Ishikawa (cell line): ENCODE measurements around the gene LNPEP.

Source experiments
- CEBPB ChIP-seq: IDR thresholded peaks from 2 replicates; pipeline ENCODE4 v1.6.1; 2012
- CREB1 ChIP-seq: IDR thresholded peaks from 2 replicates; pipeline ENCODE4 v1.6.1; 2012; ENCODE audit warnings: low read depth
- EP300 ChIP-seq: IDR thresholded peaks from 2 replicates; pipeline ENCODE4 v1.6.1; 2012; ENCODE audit warnings: borderline replicate concordance
- RAD21 ChIP-seq: IDR thresholded peaks from 2 replicates; pipeline ENCODE4 v1.6.1; 2012; ENCODE audit warnings: low read depth
- TAF1 ChIP-seq: IDR thresholded peaks from 2 replicates; pipeline ENCODE4 v1.6.1; 2012; ENCODE audit warnings: low read depth, mild to moderate bottlenecking
- TCF12 ChIP-seq: IDR thresholded peaks from 2 replicates; pipeline ENCODE4 v1.6.1; 2012; ENCODE audit warnings: low read depth
- TEAD4 ChIP-seq: IDR thresholded peaks from 2 replicates; pipeline ENCODE4 v1.6.1; 2012
- YY1 ChIP-seq: IDR thresholded peaks from 2 replicates; pipeline ENCODE4 v1.6.1; 2012; ENCODE audit warnings: low read depth
- ZBTB7A ChIP-seq: IDR thresholded peaks from 2 replicates; pipeline ENCODE4 v1.6.1; 2012; ENCODE audit warnings: low read depth
- TF ChIP-seq, protein P1 (sequence below): IDR thresholded peaks from 2 replicates; pipeline ENCODE4 v1.6.1; 2012; ENCODE audit warnings: low read depth, mild to moderate bottlenecking
- TF ChIP-seq, protein P2 (sequence below): IDR thresholded peaks from 2 replicates; pipeline ENCODE4 v1.6.1; 2012

DNA sequence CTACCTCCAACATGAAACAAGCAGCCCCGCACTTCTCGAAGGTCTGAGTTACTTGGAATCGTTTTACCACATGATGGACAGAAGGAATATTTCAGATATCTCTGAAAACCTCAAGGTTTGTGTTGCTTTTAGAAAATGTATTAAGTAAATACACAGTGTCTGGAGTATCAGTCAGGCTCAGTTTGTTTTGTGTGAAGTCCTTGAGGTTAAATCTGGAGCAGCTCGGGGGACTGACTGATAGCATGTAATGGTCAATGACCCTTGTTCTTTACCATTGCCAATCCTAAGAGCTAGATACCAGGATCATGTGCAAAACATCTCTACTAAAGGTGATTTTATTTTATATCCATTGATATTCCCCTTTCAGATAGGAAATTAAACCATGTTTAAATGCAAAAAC lies 26.9 kb upstream of the LNPEP start:
- TF ChIP-seq CEBPB (no peak), EP300 (no peak), CREB1 (no peak), ZBTB7A (no peak), TEAD4 (no peak), TAF1 (no peak), YY1 (no peak), RAD21 (no peak), TCF12 (no peak)
- TF ChIP-seq, protein P1, sequence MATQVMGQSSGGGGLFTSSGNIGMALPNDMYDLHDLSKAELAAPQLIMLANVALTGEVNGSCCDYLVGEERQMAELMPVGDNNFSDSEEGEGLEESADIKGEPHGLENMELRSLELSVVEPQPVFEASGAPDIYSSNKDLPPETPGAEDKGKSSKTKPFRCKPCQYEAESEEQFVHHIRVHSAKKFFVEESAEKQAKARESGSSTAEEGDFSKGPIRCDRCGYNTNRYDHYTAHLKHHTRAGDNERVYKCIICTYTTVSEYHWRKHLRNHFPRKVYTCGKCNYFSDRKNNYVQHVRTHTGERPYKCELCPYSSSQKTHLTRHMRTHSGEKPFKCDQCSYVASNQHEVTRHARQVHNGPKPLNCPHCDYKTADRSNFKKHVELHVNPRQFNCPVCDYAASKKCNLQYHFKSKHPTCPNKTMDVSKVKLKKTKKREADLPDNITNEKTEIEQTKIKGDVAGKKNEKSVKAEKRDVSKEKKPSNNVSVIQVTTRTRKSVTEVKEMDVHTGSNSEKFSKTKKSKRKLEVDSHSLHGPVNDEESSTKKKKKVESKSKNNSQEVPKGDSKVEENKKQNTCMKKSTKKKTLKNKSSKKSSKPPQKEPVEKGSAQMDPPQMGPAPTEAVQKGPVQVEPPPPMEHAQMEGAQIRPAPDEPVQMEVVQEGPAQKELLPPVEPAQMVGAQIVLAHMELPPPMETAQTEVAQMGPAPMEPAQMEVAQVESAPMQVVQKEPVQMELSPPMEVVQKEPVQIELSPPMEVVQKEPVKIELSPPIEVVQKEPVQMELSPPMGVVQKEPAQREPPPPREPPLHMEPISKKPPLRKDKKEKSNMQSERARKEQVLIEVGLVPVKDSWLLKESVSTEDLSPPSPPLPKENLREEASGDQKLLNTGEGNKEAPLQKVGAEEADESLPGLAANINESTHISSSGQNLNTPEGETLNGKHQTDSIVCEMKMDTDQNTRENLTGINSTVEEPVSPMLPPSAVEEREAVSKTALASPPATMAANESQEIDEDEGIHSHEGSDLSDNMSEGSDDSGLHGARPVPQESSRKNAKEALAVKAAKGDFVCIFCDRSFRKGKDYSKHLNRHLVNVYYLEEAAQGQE = no peak
- TF ChIP-seq, protein P2, sequence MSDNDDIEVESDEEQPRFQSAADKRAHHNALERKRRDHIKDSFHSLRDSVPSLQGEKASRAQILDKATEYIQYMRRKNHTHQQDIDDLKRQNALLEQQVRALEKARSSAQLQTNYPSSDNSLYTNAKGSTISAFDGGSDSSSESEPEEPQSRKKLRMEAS = no peak
